ENCODE measurements around the gene SLC38A1.
"Not testable (repeated sequence)": the region's sequence is repeated elsewhere in the genome, so short reads cannot be mapped to it uniquely, and the experiment has no call there.

Gene SLC38A1

GRCh38 chr12:46268583-46269428, at the start of gene SLC38A1:
SLC38A1 (minus strand) TSS chr12:46269043; CDS start chr12:46239800, 29,243 bp downstream.
- DNase-seq, result peak; percentile 24

GRCh38 chr12:46318037-46318436, 49.2 kb upstream of the SLC38A1 start:
- DNase-seq, result no peak

GRCh38 chr12:46304070-46304469, 35.2 kb upstream of the SLC38A1 start:
- no peak for DNase-seq

GRCh38 chr12:46303039-46303666, 34.3 kb upstream of the SLC38A1 start:
- no peak for DNase-seq

GRCh38 chr12:46300910-46301309, 32.1 kb upstream of the SLC38A1 start:
- no peak for DNase-seq

GRCh38 chr12:46299851-46300250, 31.0 kb upstream of the SLC38A1 start:
- DNase-seq, result no peak

GRCh38 chr12:46298261-46298660, 29.4 kb upstream of the SLC38A1 start:
- no peak for DNase-seq

GRCh38 chr12:46296822-46297221, 28.0 kb upstream of the SLC38A1 start:
- DNase-seq, result no peak

- no peak for DNase-seq
Measured at GRCh38 chr12:46292754-46293402, 24.0 kb upstream of the SLC38A1 start.

GRCh38 chr12:46291953-46292352, 23.1 kb upstream of the SLC38A1 start:
- DNase-seq, result not testable (repeated sequence)

GRCh38 chr12:46285177-46285576, 16.3 kb upstream of the SLC38A1 start:
- DNase-seq, result not testable (repeated sequence)

GRCh38 chr12:46282829-46283228, 14.0 kb upstream of the SLC38A1 start:
- no peak for DNase-seq

- no peak for DNase-seq
Measured at GRCh38 chr12:46276756-46277155, 7.9 kb upstream of the SLC38A1 start.

GRCh38 chr12:46271863-46272262, 3.0 kb upstream of the SLC38A1 start:
- no peak for DNase-seq

- DNase-seq, result no peak
Measured at GRCh38 chr12:46269429-46270241, 792 bp upstream of the SLC38A1 start.

- DNase-seq, result no peak
Measured at GRCh38 chr12:46267825-46268582, 839 bp downstream of the SLC38A1 start.

GRCh38 chr12:46267575-46267824, 1.3 kb downstream of the SLC38A1 start:
- no peak for DNase-seq

- peak; percentile 27 for DNase-seq
Measured at GRCh38 chr12:46266869-46267574, 1.8 kb downstream of the SLC38A1 start.

- DNase-seq, result no peak
Measured at GRCh38 chr12:46266382-46266791, 2.5 kb downstream of the SLC38A1 start.

GRCh38 chr12:46265734-46266133, 3.1 kb downstream of the SLC38A1 start:
- no peak for DNase-seq

GRCh38 chr12:46265102-46265501, 3.7 kb downstream of the SLC38A1 start:
- DNase-seq, result no peak

- no peak for DNase-seq
Measured at GRCh38 chr12:46264057-46264456, 4.8 kb downstream of the SLC38A1 start.

Data from NCI-H1694 (cell line).